ENCODE data around the gene GPR158. TPM values are rescaled to one million over a fixed set of nuclear protein-coding genes. Genes with fewer than 3 reads are reported as not detected.

GPR158 gene
- total and polyA plus RNA-seq, 2 donors from 2014 or later = 0.09 to 0.22 TPM

- FAIRE-seq = no peak
- intact Hi-C loops (cut with DNase I) = no loop called here
- H3K9ac ChIP-seq (ENCODE audit: low read length in 3 of 3) = no peak overlapping the region
Measured at GRCh38 chr10:25501912-25502311, 327.1 kb downstream of the GPR158 start.

GRCh38 chr10:25502453-25502852 lies 327.7 kb downstream of the GPR158 start:
- Histone ChIP-seq H3K27ac (ENCODE audit: low read depth in 2 of 2, low read length in 2 of 2) (no peak overlapping the region), H3K4me1 (ENCODE audit: control insufficient read depth in 2 of 3, insufficient read depth in 2 of 3, low read depth in 1 of 3, low read length in 3 of 3) (no peaks in the 10 kb centered on the region), H3K4me3 (ENCODE audit: low read length in 3 of 3) (no peak overlapping the region), H3K9me3 (ENCODE audit: control insufficient read depth in 2 of 3, insufficient read depth in 1 of 3, low read length in 3 of 3) (no peaks in the 10 kb centered on the region), H3K27me3 (ENCODE audit: control insufficient read depth, insufficient read depth, low read length) (no peaks in the 10 kb centered on the region), H3K9ac (ENCODE audit: low read length in 3 of 3) (no peak overlapping the region), H3K36me3 (ENCODE audit: control insufficient read depth in 2 of 3, insufficient read depth in 3 of 3, low read length in 3 of 3) (no peaks in the 10 kb centered on the region)
- FAIRE-seq (no peak), DNase-seq (no peak)
- intact Hi-C loops (cut with DNase I) = no loop called here
- no peak for TF ChIP-seq CTCF (IDR thresholded peaks at IDR 0.05; ENCODE audit: borderline replicate concordance, extremely low read depth, insufficient read depth)

More at GRCh38 chr10:25501912-25502311, 327.1 kb downstream of the GPR158 start:
- no peak for DNase-seq
- Histone ChIP-seq H3K4me1 (ENCODE audit: control insufficient read depth in 2 of 3, insufficient read depth in 2 of 3, low read depth in 1 of 3, low read length in 3 of 3) (no peaks in the 10 kb centered on the region), H3K27me3 (ENCODE audit: control insufficient read depth, insufficient read depth, low read length) (no peaks in the 10 kb centered on the region), H3K27ac (ENCODE audit: low read depth in 2 of 2, low read length in 2 of 2) (no peak overlapping the region), H3K36me3 (ENCODE audit: control insufficient read depth in 2 of 3, insufficient read depth in 3 of 3, low read length in 3 of 3) (no peaks in the 10 kb centered on the region), H3K4me3 (ENCODE audit: low read length in 3 of 3) (no peak overlapping the region), H3K9me3 (ENCODE audit: control insufficient read depth in 2 of 3, insufficient read depth in 1 of 3, low read length in 3 of 3) (no peaks in the 10 kb centered on the region)
- TF ChIP-seq CTCF (IDR thresholded peaks at IDR 0.05; ENCODE audit: borderline replicate concordance, extremely low read depth, insufficient read depth) = no peak

- Histone ChIP-seq H3K27me3 (ENCODE audit: control insufficient read depth, insufficient read depth, low read length) (no peaks in the 10 kb centered on the region), H3K9ac (ENCODE audit: low read length in 3 of 3) (no peak overlapping the region), H3K4me1 (ENCODE audit: control insufficient read depth in 2 of 3, insufficient read depth in 2 of 3, low read depth in 1 of 3, low read length in 3 of 3) (no peaks in the 10 kb centered on the region), H3K9me3 (ENCODE audit: control insufficient read depth in 2 of 3, insufficient read depth in 1 of 3, low read length in 3 of 3) (no peaks in the 10 kb centered on the region), H3K27ac (ENCODE audit: low read depth in 2 of 2, low read length in 2 of 2) (no peak overlapping the region), H3K36me3 (ENCODE audit: control insufficient read depth in 2 of 3, insufficient read depth in 3 of 3, low read length in 3 of 3) (no peaks in the 10 kb centered on the region), H3K4me3 (ENCODE audit: low read length in 3 of 3) (no peak overlapping the region)
- no peak for TF ChIP-seq CTCF (IDR thresholded peaks at IDR 0.05; ENCODE audit: borderline replicate concordance, extremely low read depth, insufficient read depth)
- no peak for FAIRE-seq
- intact Hi-C loops (cut with DNase I) = no loop called here
- DNase-seq = no peak
Measured at GRCh38 chr10:25504306-25504705, 329.5 kb downstream of the GPR158 start.

- Histone ChIP-seq H3K9ac (ENCODE audit: low read length in 3 of 3) (no peak overlapping the region), H3K4me1 (ENCODE audit: control insufficient read depth in 2 of 3, insufficient read depth in 2 of 3, low read depth in 1 of 3, low read length in 3 of 3) (no peaks in the 10 kb centered on the region), H3K27me3 (ENCODE audit: control insufficient read depth, insufficient read depth, low read length) (no peaks in the 10 kb centered on the region), H3K4me3 (ENCODE audit: low read length in 3 of 3) (no peak overlapping the region), H3K9me3 (ENCODE audit: control insufficient read depth in 2 of 3, insufficient read depth in 1 of 3, low read length in 3 of 3) (no peaks in the 10 kb centered on the region), H3K27ac (ENCODE audit: low read depth in 2 of 2, low read length in 2 of 2) (no peak overlapping the region), H3K36me3 (ENCODE audit: control insufficient read depth in 2 of 3, insufficient read depth in 3 of 3, low read length in 3 of 3) (no peaks in the 10 kb centered on the region)
- FAIRE-seq (no peak), DNase-seq (no peak)
- intact Hi-C loops (cut with DNase I) = no loop called here
- no peak for TF ChIP-seq CTCF (IDR thresholded peaks at IDR 0.05; ENCODE audit: borderline replicate concordance, extremely low read depth, insufficient read depth)
Measured at GRCh38 chr10:25504838-25505237, 330.0 kb downstream of the GPR158 start.
